ENCODE results near the gene CIITA.

The CIITA gene

DNA sequence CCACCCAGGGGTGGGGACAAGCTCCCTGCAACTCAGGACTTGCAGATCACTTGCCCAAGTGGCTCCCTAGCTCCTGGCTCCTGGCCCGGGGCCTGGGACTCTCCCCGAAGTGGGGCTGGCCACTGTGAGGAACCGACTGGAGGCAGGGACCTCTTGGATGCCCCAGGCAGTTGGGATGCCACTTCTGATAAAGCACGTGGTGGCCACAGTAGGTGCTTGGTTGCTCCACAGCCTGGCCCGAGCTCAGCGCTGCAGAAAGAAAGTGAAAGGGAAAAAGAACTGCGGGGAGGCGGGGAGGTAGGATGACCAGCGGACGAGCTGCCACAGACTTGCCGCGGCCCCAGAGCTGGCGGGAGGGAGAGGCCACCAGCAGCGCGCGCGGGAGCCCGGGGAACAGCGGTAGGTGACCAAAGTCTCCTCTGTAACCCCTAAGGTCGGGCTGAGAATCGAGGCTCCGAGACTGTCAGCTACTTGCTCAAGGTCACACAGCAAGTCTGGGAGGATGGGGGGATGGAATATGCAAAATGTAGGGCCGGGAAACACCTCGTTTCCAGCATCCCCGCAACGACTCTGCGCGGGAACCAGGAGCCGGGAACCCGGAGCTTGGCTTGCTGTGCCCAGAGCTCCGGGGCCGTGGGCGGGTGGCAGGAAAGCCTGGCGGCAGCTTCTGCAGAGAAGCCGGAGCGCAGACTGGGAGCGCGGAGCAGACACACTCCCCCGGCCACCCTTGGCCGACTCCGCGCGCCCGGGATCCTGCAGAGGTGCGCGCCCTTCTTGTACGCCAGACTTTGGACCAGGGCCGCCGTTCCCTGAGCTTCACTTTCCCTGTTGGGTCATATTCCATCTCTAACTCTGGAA lies 1.9 kb downstream of the CIITA start:
- DNase-seq (ENCODE audit: low read depth in 2 of 2): no peak

DNA sequence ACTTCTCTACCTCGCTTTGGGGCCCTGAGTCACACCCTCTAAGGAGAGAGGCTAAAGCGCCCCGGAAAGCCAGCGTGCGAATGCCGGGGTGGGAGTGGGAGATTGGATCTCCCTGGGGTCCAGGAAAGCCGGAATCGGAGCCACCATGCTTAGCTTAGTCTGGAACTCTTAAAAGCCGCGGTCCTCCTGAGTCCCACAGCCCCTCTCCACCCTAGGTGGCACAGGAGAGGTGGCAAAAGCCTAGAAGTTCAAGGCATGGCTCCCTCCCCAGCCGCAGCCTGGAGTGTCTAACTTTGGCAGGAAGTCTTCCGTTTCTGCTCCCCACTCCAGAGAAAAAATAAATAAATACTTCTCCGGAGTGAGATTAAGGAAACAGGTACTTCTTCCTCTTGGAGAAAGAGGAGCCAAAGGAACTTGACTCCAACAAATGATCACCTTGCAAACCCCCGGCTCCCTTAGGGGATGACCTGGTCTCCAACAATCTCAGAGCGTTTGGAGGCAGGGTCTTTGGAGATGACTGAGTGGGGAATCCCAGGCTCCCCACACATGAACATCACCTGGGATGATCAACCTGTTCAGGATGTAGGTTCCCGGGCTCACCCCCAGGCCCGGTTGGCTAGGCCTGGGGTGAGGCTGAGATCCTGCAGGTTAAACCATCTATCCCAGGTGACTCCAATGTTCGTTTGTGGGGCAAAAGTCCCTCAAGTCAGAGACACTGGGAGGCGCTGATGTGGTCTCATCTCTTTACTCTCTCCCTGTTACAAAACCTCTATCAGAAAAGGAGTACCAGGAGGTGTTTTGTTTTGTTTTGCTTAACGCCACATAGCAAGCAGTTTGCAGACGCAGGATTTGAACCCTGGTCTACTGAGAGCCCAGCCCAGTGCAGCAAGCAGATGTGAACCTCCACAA lies 2.9 kb downstream of the CIITA start:
- no peak for DNase-seq (ENCODE audit: low read depth in 2 of 2)

DNA sequence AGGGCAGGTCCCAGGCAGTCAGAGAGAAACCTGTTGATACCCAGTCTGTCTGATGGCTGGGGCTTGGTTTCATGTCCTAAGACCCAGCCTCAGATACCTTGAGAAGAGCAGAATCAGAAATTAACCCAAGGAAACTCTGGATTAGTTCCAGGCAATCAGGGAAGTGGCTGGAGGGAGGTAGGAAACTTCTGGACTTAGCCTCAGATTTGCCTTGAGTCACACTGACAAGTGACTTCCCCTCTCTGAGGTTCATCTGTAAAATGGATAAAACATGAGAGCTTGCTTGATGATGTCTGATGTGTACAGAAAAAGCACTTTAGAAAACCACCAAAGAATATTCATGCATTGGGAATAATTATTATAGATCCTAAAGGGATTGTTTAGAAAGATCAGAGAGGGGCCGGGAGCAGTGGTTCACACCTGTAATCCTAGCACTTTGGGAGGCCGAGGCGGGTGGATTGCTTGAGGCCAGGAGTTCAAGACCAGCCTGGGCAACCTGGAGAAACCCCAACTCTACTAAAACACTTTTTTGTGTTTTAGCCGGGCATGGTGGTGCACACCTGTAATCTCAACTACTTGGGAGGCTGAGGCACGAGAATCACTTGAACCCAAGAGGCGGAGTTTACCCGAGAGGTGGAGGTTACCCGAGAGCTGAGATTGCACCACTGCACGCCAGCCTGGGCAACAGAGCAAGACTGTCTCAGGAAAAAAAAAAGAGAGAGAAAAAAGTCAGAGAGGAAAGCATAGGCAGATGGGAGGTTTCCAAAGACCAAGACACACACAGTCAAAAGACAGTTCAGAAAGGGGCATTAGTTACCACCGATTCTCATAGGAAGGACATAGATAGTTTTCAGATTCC lies 3.8 kb downstream of the CIITA start:
- no peak for DNase-seq (ENCODE audit: low read depth in 2 of 2)

DNA sequence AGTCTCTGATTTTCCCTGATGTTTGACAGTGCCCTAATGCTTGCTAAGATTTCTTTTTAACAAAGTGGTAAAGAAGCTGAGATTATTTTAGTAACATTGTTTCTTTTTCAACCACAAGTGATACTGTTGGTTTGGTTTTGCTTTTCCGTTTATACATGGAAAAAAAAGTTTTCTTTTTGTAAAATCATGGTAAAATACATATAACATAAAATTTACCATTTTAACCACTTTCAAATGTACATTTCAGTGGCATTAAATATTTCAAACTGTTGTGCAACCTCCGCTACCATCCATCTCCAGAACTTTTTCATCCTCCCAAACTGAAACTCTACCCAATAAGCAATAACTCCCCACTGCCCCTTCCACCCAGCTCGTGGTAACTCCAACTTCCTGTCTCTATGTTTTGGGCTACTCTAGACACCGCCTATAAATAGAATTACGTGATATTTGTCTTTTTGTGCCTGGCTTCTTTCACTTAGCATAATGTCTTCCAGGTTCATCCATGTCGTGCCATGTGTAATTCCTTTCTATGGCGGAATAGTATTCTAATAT lies 4.6 kb downstream of the CIITA start:
- no peak for DNase-seq (ENCODE audit: low read depth in 2 of 2)

DNA sequence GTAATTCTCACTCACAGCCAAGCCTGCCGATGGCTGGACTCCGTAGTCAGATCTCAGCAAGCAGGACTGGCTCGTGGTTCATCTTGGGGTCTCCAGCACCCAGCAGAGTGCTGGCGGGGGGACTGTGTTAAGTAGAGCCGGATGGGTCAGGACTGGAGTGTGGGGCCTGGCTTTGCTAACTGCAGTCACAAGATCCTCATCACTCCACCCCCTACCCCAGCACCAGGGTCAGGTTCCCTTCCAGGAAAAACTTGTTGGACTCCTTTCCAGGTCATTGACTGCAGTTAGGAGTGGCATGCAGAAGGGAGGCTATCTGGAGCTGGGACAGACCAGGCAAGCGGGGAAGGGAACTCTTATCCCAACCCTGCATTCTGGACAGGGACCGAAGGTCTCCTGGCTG lies 6.0 kb downstream of the CIITA start:
- DNase-seq (ENCODE audit: low read depth in 2 of 2): no peak

DNA sequence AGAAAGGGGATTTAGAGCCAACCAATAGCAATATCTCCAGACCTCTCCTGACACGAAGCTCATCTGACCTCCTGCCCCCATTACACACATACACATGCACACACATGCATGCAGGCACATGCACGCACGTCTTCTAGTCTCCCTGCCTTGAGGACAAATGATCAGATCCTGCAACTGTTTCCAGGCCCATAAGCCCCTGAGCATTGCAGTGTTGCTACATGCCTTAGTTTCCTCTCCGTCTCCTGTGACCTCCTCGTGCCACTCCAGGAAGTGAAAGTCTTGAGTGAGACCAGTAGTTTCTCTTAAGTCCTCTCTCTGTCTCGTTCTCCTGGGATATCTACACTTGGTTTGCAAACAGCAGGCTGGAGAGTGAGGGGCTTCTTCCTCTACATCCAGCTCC lies 8.2 kb downstream of the CIITA start:
- DNase-seq (ENCODE audit: low read depth in 2 of 2): no peak

DNA sequence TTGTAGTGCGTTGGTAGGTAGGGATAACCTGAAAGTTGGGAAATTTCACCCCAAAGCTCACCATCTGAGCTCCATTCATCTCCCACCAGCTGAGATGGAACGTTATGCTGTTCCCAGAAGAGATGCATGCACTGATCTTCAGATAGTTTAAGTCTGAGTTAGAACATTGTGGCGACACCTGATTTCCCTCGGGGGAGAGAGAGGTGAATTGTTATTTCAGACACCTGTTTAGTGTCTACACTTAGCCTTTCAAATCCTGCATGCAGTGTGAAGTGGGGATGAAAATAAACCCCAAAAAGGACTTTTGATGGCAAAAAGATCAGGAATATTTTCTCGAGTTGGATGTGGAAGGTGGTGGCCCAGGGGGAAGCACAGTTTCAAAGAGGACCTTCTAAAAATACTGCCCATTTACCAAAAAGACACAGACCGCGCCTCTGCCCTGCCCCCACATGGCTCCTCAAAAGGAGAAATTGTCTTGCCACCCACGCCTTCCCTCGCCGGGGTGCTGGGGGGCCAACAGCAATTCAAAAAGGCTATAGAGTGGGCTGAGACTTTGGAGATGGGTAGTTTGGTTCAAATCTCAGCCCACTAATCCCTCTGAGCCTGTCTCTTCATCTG lies 11.4 kb downstream of the CIITA start:
- no peak for DNase-seq (ENCODE audit: low read depth in 2 of 2)

DNA sequence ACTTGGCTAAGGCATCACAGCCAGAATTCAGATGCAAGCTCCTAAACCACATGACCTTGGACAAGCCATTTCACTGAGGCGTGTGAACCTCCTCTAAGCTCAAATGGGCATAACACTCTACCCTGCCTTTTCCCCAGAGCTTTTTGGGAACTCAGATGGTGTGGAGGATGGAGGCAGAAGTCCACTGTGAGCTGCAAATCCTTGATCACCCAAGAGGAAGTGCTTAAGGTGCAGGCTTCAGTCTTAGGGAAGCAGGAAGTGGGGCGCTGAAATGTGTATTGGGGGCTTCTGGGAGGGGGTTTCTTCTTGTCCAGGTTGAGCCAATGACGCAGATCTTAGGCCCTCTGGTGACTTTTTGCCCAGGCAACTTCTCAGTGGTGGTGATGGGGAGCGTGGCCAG lies 12.9 kb downstream of the CIITA start:
- DNase-seq (ENCODE audit: low read depth in 2 of 2): no peak

DNA sequence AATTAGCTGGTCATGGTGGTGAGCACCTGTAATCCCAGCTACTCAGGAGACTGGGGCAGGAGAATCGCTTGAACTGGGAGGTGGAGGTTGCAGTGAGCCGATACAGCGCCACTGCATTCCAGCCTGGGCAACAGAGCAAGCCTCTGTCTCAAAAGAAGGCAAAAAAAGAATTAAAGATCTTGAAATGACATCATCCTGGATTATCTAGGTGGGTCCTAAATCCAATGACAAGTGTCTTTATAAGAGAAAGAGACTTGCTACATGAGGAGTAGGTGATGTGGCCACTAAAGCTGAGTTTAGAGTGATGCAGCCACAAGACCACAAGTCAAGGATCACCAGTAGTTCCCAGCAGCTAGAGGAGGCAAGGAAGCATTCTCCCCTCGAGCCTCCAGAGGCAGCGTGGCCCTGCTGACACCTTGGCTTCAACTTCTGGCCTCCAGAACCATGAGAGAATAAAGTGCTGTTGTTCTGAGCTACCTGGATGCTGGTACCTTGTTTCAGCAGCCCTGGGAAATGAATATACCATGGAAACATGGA lies 15.8 kb downstream of the CIITA start:
- DNase-seq (ENCODE audit: low read depth in 2 of 2): no peak

DNA sequence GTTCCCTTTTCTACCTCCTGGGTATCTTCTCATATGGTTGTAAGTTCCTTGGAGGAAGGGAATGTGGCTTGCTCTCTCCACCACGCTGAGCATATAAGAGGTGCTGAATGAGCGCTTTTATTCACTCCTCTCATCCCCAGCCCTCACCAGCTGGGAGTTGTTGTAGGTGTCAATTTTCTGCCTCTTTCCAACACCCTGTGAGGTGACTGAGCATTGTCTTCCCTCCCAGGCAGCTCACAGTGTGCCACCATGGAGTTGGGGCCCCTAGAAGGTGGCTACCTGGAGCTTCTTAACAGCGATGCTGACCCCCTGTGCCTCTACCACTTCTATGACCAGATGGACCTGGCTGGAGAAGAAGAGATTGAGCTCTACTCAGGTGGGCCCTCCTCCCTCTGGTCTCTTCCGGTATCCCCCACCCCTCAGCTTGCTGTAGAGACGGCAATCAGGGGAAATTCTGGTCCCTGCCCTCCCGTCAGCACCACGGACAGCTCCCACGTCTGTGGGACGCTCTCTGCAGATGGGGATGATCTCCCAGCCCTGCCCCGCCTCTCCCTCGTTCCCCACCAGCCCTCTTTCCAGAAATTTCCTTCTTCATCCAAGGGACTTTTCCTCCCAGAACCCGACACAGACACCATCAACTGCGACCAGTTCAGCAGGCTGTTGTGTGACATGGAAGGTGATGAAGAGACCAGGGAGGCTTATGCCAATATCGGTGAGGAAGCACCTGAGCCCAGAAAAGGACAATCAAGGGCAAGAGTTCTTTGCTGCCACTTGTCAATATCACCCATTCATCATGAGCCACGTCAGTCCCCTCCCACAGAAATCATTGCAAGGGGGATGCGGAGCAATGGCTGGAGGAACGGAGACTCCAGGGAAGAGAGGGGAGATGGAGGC lies 18.3 kb downstream of the CIITA start:
- DNase-seq (ENCODE audit: low read depth in 2 of 2): no peak

DNA sequence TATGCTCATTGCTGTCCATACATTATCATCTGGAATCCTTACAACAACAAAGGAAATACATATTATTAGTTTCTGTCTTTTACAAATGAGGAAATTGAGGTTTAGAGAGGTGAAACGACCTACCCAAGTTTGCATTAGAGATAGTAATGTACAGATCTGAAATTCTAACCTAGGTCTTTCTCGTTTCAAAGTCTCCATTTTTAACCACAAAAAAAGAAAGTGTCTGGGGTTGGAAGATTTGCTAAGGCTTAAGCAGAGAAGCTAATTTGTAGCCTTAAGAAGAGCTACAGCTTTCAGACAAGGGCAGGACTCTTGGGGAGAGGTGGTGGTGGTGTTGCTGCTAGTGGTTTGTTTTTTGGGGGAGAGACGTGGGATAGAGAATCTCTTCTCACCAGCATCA lies 19.2 kb downstream of the CIITA start:
- no peak for DNase-seq (ENCODE audit: low read depth in 2 of 2)

DNA sequence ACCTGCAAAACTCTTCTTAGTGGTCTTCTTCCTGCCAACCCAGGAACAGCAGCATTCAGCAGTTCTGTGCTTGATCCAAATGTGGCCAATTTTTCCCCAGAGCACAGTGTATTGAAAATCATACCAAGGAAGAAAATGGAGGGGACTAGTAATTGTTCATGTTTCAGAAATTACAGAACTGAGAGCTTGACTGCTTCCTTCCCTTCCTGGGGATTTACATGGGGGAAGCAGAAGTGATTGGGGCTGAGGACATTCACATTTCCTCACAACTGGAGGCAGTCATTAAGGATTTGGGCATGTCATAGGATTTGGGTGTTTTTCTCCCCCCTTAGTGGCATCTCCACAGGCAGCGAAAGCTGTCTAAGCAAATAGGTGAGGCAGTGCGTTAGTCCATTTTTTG lies 19.7 kb downstream of the CIITA start:
- DNase-seq (ENCODE audit: low read depth in 2 of 2): no peak

DNA sequence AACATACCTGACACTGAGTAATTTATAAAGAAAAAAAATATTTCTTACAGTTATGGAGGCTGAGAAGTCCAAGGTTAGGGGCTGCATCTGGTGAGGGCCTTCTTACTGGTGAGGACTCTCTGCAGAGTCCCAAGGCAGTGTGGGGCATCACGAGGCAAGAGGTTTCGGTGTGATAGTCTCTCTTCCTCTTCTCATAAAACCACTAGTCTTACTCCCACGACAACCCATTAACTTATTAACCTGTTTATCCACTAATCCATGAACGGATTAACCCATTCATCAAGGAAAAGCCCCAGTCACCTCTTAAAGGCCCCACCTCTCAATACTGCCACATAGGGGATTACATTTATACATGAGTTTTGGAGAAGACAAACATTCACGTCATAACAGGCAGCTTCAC lies 20.1 kb downstream of the CIITA start:
- DNase-seq (ENCODE audit: low read depth in 2 of 2): no peak

DNA sequence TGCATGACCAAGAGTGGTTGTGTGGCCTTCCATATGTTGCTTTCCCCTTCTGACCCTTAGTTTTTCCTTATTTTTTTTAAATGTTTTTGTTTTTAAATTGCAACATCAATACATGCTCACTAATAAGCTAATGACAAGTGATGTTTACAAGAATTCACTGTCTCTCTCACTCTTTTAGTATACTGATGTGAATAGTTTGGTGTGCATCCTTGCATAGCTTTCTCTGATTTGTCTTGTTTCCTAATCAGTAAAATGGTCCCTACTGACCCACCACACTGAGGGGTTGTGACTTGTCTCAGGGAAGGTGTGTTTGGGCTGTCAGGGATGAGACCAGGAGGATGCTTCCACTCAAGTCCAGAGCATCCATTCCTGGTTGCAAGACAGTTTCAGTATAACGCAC lies 26.0 kb downstream of the CIITA start:
- DNase-seq (ENCODE audit: low read depth in 2 of 2): no peak

DNA sequence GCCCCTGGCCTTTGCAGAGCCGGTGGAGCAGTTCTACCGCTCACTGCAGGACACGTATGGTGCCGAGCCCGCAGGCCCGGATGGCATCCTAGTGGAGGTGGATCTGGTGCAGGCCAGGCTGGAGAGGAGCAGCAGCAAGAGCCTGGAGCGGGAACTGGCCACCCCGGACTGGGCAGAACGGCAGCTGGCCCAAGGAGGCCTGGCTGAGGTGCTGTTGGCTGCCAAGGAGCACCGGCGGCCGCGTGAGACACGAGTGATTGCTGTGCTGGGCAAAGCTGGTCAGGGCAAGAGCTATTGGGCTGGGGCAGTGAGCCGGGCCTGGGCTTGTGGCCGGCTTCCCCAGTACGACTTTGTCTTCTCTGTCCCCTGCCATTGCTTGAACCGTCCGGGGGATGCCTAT lies 29.5 kb downstream of the CIITA start:
- no peak for DNase-seq (ENCODE audit: low read depth in 2 of 2)

DNA sequence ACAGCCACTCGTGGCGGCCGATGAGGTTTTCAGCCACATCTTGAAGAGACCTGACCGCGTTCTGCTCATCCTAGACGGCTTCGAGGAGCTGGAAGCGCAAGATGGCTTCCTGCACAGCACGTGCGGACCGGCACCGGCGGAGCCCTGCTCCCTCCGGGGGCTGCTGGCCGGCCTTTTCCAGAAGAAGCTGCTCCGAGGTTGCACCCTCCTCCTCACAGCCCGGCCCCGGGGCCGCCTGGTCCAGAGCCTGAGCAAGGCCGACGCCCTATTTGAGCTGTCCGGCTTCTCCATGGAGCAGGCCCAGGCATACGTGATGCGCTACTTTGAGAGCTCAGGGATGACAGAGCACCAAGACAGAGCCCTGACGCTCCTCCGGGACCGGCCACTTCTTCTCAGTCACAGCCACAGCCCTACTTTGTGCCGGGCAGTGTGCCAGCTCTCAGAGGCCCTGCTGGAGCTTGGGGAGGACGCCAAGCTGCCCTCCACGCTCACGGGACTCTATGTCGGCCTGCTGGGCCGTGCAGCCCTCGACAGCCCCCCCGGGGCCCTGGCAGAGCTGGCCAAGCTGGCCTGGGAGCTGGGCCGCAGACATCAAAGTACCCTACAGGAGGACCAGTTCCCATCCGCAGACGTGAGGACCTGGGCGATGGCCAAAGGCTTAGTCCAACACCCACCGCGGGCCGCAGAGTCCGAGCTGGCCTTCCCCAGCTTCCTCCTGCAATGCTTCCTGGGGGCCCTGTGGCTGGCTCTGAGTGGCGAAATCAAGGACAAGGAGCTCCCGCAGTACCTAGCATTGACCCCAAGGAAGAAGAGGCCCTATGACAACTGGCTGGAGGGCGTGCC lies 30.1 kb downstream of the CIITA start:
- DNase-seq (ENCODE audit: low read depth in 2 of 2): no peak

DNA sequence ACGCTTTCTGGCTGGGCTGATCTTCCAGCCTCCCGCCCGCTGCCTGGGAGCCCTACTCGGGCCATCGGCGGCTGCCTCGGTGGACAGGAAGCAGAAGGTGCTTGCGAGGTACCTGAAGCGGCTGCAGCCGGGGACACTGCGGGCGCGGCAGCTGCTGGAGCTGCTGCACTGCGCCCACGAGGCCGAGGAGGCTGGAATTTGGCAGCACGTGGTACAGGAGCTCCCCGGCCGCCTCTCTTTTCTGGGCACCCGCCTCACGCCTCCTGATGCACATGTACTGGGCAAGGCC lies 30.7 kb downstream of the CIITA start:
- no peak for DNase-seq (ENCODE audit: low read depth in 2 of 2)

DNA sequence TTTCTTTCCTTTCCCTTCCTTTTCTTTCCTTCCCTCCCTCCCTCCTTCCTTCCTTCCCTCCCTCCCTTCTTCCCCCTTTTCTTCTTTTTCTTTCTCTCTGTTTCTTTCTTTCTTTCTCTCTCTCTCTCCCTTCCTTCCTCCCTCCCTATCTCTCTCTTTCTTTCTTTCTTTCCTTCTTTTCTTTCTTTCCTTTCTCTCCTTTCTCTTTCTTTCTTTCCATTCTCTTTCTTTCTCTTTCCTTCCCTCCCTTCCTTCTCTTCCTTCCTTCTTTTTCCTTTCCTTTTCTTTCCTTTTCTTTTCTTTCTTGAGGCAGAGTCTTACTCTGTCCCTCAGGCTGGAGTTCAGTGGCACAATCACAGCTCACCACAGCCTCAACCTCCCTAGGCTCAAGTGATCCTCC lies 34.3 kb downstream of the CIITA start:
- no peak for DNase-seq (ENCODE audit: low read depth in 2 of 2)

DNA sequence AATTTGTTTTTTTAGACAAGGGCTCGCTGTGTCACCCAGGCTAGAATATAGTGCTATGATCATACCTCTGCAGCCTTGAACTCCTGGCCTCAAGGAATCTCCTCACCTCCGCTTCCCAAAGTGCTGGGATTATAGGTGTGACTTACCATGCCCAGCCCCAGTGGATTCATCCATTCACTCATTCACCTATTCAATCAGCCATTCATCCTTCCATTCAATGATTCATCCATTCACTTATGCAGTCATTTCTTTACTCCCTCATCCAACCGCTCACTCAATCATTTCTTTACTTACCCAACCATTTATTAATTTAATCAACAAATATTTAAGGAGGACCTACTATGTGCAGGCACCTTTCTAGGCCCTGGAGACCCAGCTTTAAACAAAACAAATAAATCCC lies 39.5 kb downstream of the CIITA start:
- DNase-seq (ENCODE audit: low read depth in 2 of 2): no peak
